DMS 273 treated with DMSO at 0.1 percent for 48 hours (cell line): ENCODE results near the gene MEFV.

ENCODE experiments used
- DNase-seq: peaks from one replicate; lab custom pipeline; 2025; lab: John Stamatoyannopoulos, UW

The MEFV gene

GRCh38 chr16:3266873-3267537 lies 10.6 kb upstream of the MEFV start:
- peak; percentile 14 for DNase-seq

- peak; percentile 98 for DNase-seq
These were observed 8.0 kb upstream of the MEFV start for GRCh38 chr16:3264137-3265036.

- no peak for DNase-seq
These were observed 6.1 kb upstream of the MEFV start for GRCh38 chr16:3262517-3262916.

GRCh38 chr16:3259836-3260235 lies 3.4 kb upstream of the MEFV start:
- DNase-seq: no peak

GRCh38 chr16:3256866-3257465 lies 533 bp upstream of the MEFV start:
- no peak for DNase-seq

GRCh38 chr16:3254309-3254708 lies 2.1 kb downstream of the MEFV start:
- DNase-seq: no peak

GRCh38 chr16:3252967-3253366 lies 3.5 kb downstream of the MEFV start:
- DNase-seq: peak; percentile 11

GRCh38 chr16:3249451-3249850 lies 7.0 kb downstream of the MEFV start:
- no peak for DNase-seq

GRCh38 chr16:3249020-3249419 lies 7.4 kb downstream of the MEFV start:
- DNase-seq: no peak

GRCh38 chr16:3248596-3248995 lies 7.8 kb downstream of the MEFV start:
- no peak for DNase-seq

GRCh38 chr16:3246876-3247275 lies 9.6 kb downstream of the MEFV start:
- no peak for DNase-seq

GRCh38 chr16:3246002-3246401 lies 10.4 kb downstream of the MEFV start:
- no peak for DNase-seq

- DNase-seq: no peak
These were observed 12.6 kb downstream of the MEFV start for GRCh38 chr16:3243882-3244281.

- no peak for DNase-seq
These were observed 13.7 kb downstream of the MEFV start for GRCh38 chr16:3242709-3243108.

GRCh38 chr16:3241761-3242160 lies 14.7 kb downstream of the MEFV start:
- no peak for DNase-seq

GRCh38 chr16:3235856-3236669 lies 20.4 kb downstream of the MEFV start:
- DNase-seq: no peak

- DNase-seq: peak; percentile 92
These were observed 21.4 kb downstream of the MEFV start, which contains the start of gene ZNF200 for GRCh38 chr16:3234857-3235561. TSS of gene ZNF200 (minus strand) at chr16:3235158. CDS start at chr16:3233755, 1,403 bp downstream.

GRCh38 chr16:3234543-3234856 lies 21.9 kb downstream of the MEFV start:
- peak; percentile 18 for DNase-seq

GRCh38 chr16:3223913-3224515 lies 32.4 kb downstream of the MEFV start:
- DNase-seq: no peak

- DNase-seq: no peak
These were observed 35.6 kb downstream of the MEFV start for GRCh38 chr16:3220839-3221238.

GRCh38 chr16:3216263-3216640 lies 40.2 kb downstream of the MEFV start:
- DNase-seq: no peak
